ENCODE results near the gene NRSN1. TPM values are rescaled to one million over a fixed set of nuclear protein-coding genes. Genes with fewer than 3 reads are reported as not detected.

NRSN1 gene
- total RNA-seq, 2 experiments from 2014 or later = not detected

- Histone ChIP-seq H3K79me2 (ENCODE audit: insufficient read depth, low read depth, low read length) (no peaks in the 10 kb centered on the region), H3K9me3 (ENCODE audit: low read length) (no peaks in the 10 kb centered on the region), H4K20me1 (ENCODE audit: insufficient read depth, low read length) (no peaks in the 10 kb centered on the region), H3K36me3 (ENCODE audit: insufficient read depth, low read length) (no peaks in the 10 kb centered on the region), H3K27ac (ENCODE audit: low read depth, low read length, poor library complexity, severe bottlenecking) (no peak overlapping the region), H3K9me2 (ENCODE audit: insufficient read depth, low read length) (no peaks in the 10 kb centered on the region), H3K4me3 (ENCODE audit: low read depth, low read length, poor library complexity, severe bottlenecking) (no peak overlapping the region), H2AFZ (ENCODE audit: low read length) (no peak overlapping the region), H3K4me2 (ENCODE audit: low read length) (no peak overlapping the region), H3K4me1 (ENCODE audit: insufficient read depth, low read length, poor library complexity, severe bottlenecking) (no peaks in the 10 kb centered on the region)
- CTCF ChIA-PET (ENCODE audit: unreplicated experiment) = no interaction called here
- no TSS peak for BruUV-seq (replicated peaks)
- no peak for TF ChIP-seq CTCF (conservative IDR thresholded peaks at IDR 0.05; ENCODE audit: low read length)
- no peak for DNase-seq (ENCODE audit: low spot score)
- POLR2A ChIA-PET = interaction anchor here (0.6 kb wide), 1 partner anchor 71 kb away, joined by 3 read pairs; no protein-coding TSS in a partner anchor
- intact Hi-C loops (cut with micrococcal nuclease; ENCODE audit: unreplicated experiment) = no loop called here
Measured at GRCh38 chr6:24093381-24093780, 32.6 kb upstream of the NRSN1 start.

- no peak overlapping the region for H2AFZ ChIP-seq (ENCODE audit: low read length)
- TF ChIP-seq EZH2phosphoT487 (IDR thresholded peaks at IDR 0.05; ENCODE audit: borderline replicate concordance, low read depth, low read length) (no peak), CTCF (conservative IDR thresholded peaks at IDR 0.05; ENCODE audit: low read length) (no peak)
- H3K9me3 ChIP-seq (ENCODE audit: low read length) = no peaks in the 10 kb centered on the region
- no peaks in the 10 kb centered on the region for H3K4me1 ChIP-seq (ENCODE audit: insufficient read depth, low read length, poor library complexity, severe bottlenecking)
- ChIA-PET CTCF (ENCODE audit: unreplicated experiment) (interaction anchor here (0.6 kb wide), 1 partner anchor 1735 kb away, joined by 3 read pairs; no protein-coding TSS in a partner anchor), POLR2A (no interaction called here)
- H3K9me2 ChIP-seq (ENCODE audit: insufficient read depth, low read length) = no peaks in the 10 kb centered on the region
- no peak for DNase-seq (ENCODE audit: low spot score)
- no peak overlapping the region for H3K4me2 ChIP-seq (ENCODE audit: low read length)
- BruUV-seq (replicated peaks) = no TSS peak
- H4K20me1 ChIP-seq (ENCODE audit: insufficient read depth, low read length) = no peaks in the 10 kb centered on the region
- H3K79me2 ChIP-seq (ENCODE audit: insufficient read depth, low read depth, low read length) = no peaks in the 10 kb centered on the region
- no peak overlapping the region for H3K27ac ChIP-seq (ENCODE audit: low read depth, low read length, poor library complexity, severe bottlenecking)
- intact Hi-C loops (cut with micrococcal nuclease; ENCODE audit: unreplicated experiment) = no loop called here
- H3K4me3 ChIP-seq (ENCODE audit: low read depth, low read length, poor library complexity, severe bottlenecking) = no peak overlapping the region
- H3K36me3 ChIP-seq (ENCODE audit: insufficient read depth, low read length) = no peaks in the 10 kb centered on the region
Measured at GRCh38 chr6:24099181-24099580, 26.8 kb upstream of the NRSN1 start.

GRCh38 chr6:24100024-24100769, 25.8 kb upstream of the NRSN1 start:
- intact Hi-C loops (cut with micrococcal nuclease; ENCODE audit: unreplicated experiment) = no loop called here
- no peaks in the 10 kb centered on the region for H3K9me2 ChIP-seq (ENCODE audit: insufficient read depth, low read length)
- no peak overlapping the region for H2AFZ ChIP-seq (ENCODE audit: low read length)
- H3K4me2 ChIP-seq (ENCODE audit: low read length) = no peak overlapping the region
- H4K20me1 ChIP-seq (ENCODE audit: insufficient read depth, low read length) = no peaks in the 10 kb centered on the region
- ChIA-PET CTCF (ENCODE audit: unreplicated experiment) (no interaction called here), POLR2A (interaction anchor here (0.7 kb wide), 1 partner anchor 20 kb away, joined by 3 read pairs; no protein-coding TSS in a partner anchor)
- DNase-seq (ENCODE audit: low spot score) = no peak
- no peak overlapping the region for H3K27ac ChIP-seq (ENCODE audit: low read depth, low read length, poor library complexity, severe bottlenecking)
- no peak overlapping the region for H3K4me3 ChIP-seq (ENCODE audit: low read depth, low read length, poor library complexity, severe bottlenecking)
- H3K79me2 ChIP-seq (ENCODE audit: insufficient read depth, low read depth, low read length) = no peaks in the 10 kb centered on the region
- H3K4me1 ChIP-seq (ENCODE audit: insufficient read depth, low read length, poor library complexity, severe bottlenecking) = no peaks in the 10 kb centered on the region
- no TSS peak for BruUV-seq (replicated peaks)
- H3K36me3 ChIP-seq (ENCODE audit: insufficient read depth, low read length) = no peaks in the 10 kb centered on the region
- H3K9me3 ChIP-seq (ENCODE audit: low read length) = no peaks in the 10 kb centered on the region
- TF ChIP-seq CTCF (conservative IDR thresholded peaks at IDR 0.05; ENCODE audit: low read length) (no peak), EZH2phosphoT487 (IDR thresholded peaks at IDR 0.05; ENCODE audit: borderline replicate concordance, low read depth, low read length) (no peak)

All from OCI-LY7 (cell line).